OCI-LY7 (cell line): Measurements from ENCODE around the gene C1QL1.

Experiments used
- EZH2phosphoT487 ChIP-seq: fragments of 200-600 bp; sonication (generic); IDR thresholded peaks from 2 replicates; pipeline ENCODE4 v1.6.1; 2018; ENCODE audit warnings: low read depth, borderline replicate concordance, mild to moderate bottlenecking, mixed run types, antibody characterized with exemption, low read length, moderate library complexity, mixed read lengths
- TF ChIP-seq, protein P1 (sequence below): fragments of 200-600 bp; sonication (generic); conservative IDR thresholded peaks from 2 replicates; pipeline ENCODE4 v1.5.1; 2014; ENCODE audit warnings: mild to moderate bottlenecking, antibody characterized with exemption, low read length, moderate library complexity, mixed read lengths

DNA sequence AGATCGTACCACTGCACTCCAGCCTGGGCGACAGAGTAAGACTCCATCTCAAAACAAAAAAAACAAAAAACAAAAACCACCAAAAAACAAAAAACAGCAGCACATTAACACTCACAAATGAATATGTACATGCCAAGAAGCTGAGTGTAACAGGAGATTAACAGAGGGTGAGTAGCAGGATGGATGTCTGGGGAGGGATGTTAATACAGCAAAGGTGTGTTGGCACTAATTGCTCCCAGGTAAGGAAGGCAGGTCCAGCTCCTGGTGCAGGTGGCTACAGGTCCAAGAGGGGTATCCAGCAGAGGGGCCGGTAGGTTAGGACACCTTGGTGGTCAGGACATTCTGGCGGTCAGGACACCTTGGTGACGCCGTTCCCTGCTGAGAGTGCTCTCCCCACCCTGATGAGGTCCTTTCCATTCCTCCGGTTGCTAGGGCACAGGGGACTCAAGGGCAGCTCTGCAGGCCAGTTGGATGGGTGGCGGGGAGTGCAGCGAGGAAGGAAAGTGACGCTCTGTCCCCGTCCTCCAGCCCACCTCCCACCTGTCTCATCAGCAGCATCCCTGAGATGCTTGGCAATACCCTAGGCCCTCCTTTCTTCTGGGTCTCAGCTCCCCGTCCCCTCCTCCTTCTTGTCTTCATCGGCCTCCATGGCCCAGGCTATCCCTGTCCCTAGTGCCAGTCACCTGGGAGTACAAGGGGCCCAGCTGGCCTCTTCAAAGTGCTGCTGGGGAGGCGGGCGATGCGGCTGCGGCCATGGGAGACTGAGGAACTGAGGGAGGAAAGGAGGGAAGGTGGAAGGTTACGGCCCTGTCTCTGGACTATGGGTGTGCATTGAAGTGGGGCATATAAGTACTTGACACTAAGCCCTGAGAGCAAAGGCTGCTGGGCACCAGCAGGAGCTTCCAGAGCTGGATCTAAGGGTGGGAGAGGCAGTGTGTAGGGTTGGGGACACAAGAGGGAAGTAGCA, 42.1 kb downstream of the C1QL1 start:
- TF ChIP-seq, protein P1, sequence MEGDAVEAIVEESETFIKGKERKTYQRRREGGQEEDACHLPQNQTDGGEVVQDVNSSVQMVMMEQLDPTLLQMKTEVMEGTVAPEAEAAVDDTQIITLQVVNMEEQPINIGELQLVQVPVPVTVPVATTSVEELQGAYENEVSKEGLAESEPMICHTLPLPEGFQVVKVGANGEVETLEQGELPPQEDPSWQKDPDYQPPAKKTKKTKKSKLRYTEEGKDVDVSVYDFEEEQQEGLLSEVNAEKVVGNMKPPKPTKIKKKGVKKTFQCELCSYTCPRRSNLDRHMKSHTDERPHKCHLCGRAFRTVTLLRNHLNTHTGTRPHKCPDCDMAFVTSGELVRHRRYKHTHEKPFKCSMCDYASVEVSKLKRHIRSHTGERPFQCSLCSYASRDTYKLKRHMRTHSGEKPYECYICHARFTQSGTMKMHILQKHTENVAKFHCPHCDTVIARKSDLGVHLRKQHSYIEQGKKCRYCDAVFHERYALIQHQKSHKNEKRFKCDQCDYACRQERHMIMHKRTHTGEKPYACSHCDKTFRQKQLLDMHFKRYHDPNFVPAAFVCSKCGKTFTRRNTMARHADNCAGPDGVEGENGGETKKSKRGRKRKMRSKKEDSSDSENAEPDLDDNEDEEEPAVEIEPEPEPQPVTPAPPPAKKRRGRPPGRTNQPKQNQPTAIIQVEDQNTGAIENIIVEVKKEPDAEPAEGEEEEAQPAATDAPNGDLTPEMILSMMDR, result no peak
- no peak for TF ChIP-seq EZH2phosphoT487
